BLaER1 (cell line): ENCODE results near the gene SYTL2.

Experiments used
- H3K27ac ChIP-seq: shearing (Covaris generic); formaldehyde crosslinking; 2 replicates; pipeline ENCODE4 v1.8.1; 2022
- H3K27me3 ChIP-seq: shearing (Covaris generic); formaldehyde crosslinking; 2 replicates; pipeline ENCODE4 v1.8.1; 2022
- H3K36me3 ChIP-seq: shearing (Covaris generic); formaldehyde crosslinking; 2 replicates; pipeline ENCODE4 v1.8.1; 2022
- H3K4me1 ChIP-seq: shearing (Covaris generic); formaldehyde crosslinking; 2 replicates; pipeline ENCODE4 v1.8.1; 2022
- H3K4me2 ChIP-seq: shearing (Covaris generic); formaldehyde crosslinking; 2 replicates; pipeline ENCODE4 v1.8.1; 2022
- H3K4me3 ChIP-seq: shearing (Covaris generic); formaldehyde crosslinking; 2 replicates; pipeline ENCODE4 v1.8.1; 2022
- H3K9ac ChIP-seq: shearing (Covaris generic); formaldehyde crosslinking; 2 replicates; pipeline ENCODE4 v1.8.1; 2022
- H3K9me3 ChIP-seq: shearing (Covaris generic); formaldehyde crosslinking; 2 replicates; pipeline ENCODE4 v1.8.1; 2022
- H4K20me1 ChIP-seq: shearing (Covaris generic); formaldehyde crosslinking; 2 replicates; pipeline ENCODE4 v1.8.1; 2022
- Cebpa-rat ChIP-seq: shearing (Covaris generic); IDR thresholded peaks from 2 replicates; pipeline ENCODE4 v1.8.1; 2022

The SYTL2 gene

GRCh38 chr11:85766721-85767161 lies 44.2 kb downstream of the SYTL2 start:
- no peaks in the 10 kb centered on the region for H4K20me1 ChIP-seq
- H3K9ac ChIP-seq, result no peak overlapping the region
- no peaks in the 10 kb centered on the region for H3K4me1 ChIP-seq
- no peak overlapping the region for H3K4me3 ChIP-seq
- H3K27ac ChIP-seq, result no peak overlapping the region
- H3K4me2 ChIP-seq, result no peak overlapping the region
- TF ChIP-seq Cebpa-rat, result no peak
- H3K36me3 ChIP-seq, result no peaks in the 10 kb centered on the region
- H3K27me3 ChIP-seq, result no peaks in the 10 kb centered on the region
- no peaks in the 10 kb centered on the region for H3K9me3 ChIP-seq

GRCh38 chr11:85764796-85765195 lies 46.1 kb downstream of the SYTL2 start:
- Histone ChIP-seq H3K4me1 (no peaks in the 10 kb centered on the region), H3K9me3 (no peaks in the 10 kb centered on the region), H3K4me3 (no peak overlapping the region), H3K36me3 (no peaks in the 10 kb centered on the region), H3K27me3 (no peaks in the 10 kb centered on the region), H3K27ac (no peak overlapping the region), H4K20me1 (no peaks in the 10 kb centered on the region), H3K9ac (no peak overlapping the region), H3K4me2 (no peak overlapping the region)
- TF ChIP-seq Cebpa-rat, result no peak

- H3K4me3 ChIP-seq, result no peak overlapping the region
- no peaks in the 10 kb centered on the region for H4K20me1 ChIP-seq
- no peak overlapping the region for H3K27ac ChIP-seq
- H3K9me3 ChIP-seq, result no peaks in the 10 kb centered on the region
- H3K4me1 ChIP-seq, result no peaks in the 10 kb centered on the region
- H3K36me3 ChIP-seq, result no peaks in the 10 kb centered on the region
- H3K9ac ChIP-seq, result no peak overlapping the region
- no peaks in the 10 kb centered on the region for H3K27me3 ChIP-seq
- no peak overlapping the region for H3K4me2 ChIP-seq
- no peak for TF ChIP-seq Cebpa-rat
Observed at GRCh38 chr11:85762226-85762625, 48.7 kb downstream of the SYTL2 start.

DNA sequence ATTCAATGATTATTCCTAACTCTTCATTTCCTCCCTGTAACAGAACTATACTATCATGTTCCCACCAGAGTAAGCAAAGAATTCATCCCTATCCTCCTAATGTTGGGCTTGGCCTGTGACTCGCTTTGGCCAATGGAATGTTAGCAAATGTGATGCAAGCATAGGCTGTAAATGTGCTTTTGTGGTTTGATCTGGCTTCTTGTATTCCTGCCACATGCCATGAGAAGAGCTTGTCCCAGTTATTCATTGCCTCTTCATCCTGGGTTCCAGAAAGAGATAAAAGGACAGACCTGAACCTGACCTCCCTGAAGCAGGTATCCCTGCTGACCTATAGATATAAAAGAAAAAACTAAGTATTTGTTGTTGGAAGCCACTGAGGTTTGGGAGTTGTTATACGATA lies 51.0 kb downstream of the SYTL2 start:
- Histone ChIP-seq H4K20me1 (no peaks in the 10 kb centered on the region), H3K27ac (no peak overlapping the region), H3K4me3 (no peak overlapping the region), H3K4me2 (no peak overlapping the region), H3K9me3 (no peaks in the 10 kb centered on the region), H3K9ac (no peak overlapping the region), H3K4me1 (no peaks in the 10 kb centered on the region), H3K27me3 (no peaks in the 10 kb centered on the region), H3K36me3 (no peaks in the 10 kb centered on the region)
- no peak for TF ChIP-seq Cebpa-rat

DNA sequence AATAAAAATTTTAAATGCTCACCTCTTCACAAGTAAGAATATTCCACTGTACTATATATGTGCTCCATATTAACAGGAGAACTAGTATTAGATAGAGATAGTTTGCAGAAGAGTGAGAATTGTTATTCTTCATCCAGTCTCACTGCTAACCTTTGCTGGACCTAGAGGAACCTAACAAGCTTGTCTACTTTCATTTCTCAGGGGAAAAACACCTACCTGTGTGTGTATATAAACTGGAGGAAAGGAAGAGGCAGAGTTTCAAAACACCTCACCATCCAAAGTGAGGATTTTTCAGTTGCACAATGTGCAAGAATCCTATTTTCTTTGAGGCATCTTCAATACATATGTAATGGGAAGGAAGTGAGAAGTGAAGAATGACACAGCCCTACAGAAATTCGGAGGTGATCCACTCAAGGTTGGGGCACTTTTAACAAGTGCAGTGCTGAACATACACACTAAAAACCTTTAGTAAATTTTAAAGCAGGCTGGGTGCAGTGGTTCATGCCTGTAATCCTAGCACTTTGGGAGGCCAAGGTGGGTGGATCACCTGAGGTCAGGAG lies 52.4 kb downstream of the SYTL2 start:
- Histone ChIP-seq H3K27me3 (no peaks in the 10 kb centered on the region), H3K4me3 (no peak overlapping the region), H3K4me1 (no peaks in the 10 kb centered on the region), H3K27ac (no peak overlapping the region), H3K4me2 (no peak overlapping the region), H4K20me1 (no peaks in the 10 kb centered on the region), H3K9me3 (no peaks in the 10 kb centered on the region), H3K9ac (no peak overlapping the region), H3K36me3 (no peaks in the 10 kb centered on the region)
- no peak for TF ChIP-seq Cebpa-rat

GRCh38 chr11:85758026-85758425 lies 52.9 kb downstream of the SYTL2 start:
- Histone ChIP-seq H3K4me3 (no peak overlapping the region), H3K27ac (no peak overlapping the region), H3K27me3 (no peaks in the 10 kb centered on the region), H3K36me3 (no peaks in the 10 kb centered on the region), H4K20me1 (no peaks in the 10 kb centered on the region), H3K4me2 (no peak overlapping the region), H3K4me1 (no peaks in the 10 kb centered on the region; the same call in 1 of the 2 replicates), H3K9ac (no peak overlapping the region), H3K9me3 (no peaks in the 10 kb centered on the region)
- no peak for TF ChIP-seq Cebpa-rat

DNA sequence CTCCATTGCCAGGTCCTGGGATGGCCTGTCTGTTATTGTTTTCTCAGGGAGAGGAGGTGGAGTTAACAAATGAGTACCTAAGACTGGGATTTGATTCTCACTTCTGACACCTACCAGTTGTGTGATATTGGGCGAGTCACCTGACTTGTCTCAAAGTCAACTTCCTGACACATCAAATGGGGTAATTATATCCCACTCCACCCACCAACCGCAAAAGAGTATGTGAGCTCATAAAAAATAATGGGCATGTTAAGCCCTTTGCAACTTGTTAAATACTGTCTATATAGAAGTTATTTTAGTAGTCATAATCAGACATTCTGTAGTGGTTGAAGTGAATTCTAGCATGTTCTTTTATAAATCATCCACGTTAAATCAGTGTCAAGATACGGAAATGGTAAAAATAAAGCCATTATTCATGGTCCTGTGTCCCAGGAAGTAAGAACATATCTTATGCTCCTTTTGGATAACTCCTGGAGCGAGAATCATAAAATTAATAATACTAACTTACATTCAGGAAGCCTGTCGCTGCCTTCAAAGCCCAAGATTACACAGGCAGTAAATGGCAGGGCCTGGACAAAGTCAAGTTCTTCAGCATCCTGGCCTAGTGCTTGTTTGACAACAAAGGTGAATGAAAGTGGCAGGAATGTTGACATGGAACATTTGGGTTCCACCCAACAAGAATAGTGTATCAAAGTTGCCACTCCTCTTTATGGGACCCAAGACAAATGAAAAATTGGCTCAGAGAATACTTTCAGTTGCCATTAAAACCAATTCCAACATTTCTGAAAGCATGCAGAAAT lies 54.3 kb downstream of the SYTL2 start:
- Histone ChIP-seq H3K4me3 (no peak overlapping the region), H3K4me2 (no peak overlapping the region), H3K4me1 (no peaks in the 10 kb centered on the region; the same call in 1 of the 2 replicates), H4K20me1 (no peaks in the 10 kb centered on the region), H3K36me3 (no peaks in the 10 kb centered on the region), H3K9me3 (no peaks in the 10 kb centered on the region), H3K27ac (no peak overlapping the region), H3K27me3 (no peaks in the 10 kb centered on the region), H3K9ac (no peak overlapping the region)
- no peak for TF ChIP-seq Cebpa-rat

- H3K27me3 ChIP-seq, result no peaks in the 10 kb centered on the region
- H3K4me1 ChIP-seq, result no peaks in the 10 kb centered on the region; the same call in 1 of the 2 replicates
- TF ChIP-seq Cebpa-rat, result no peak
Observed at GRCh38 chr11:85755701-85756100, 55.2 kb downstream of the SYTL2 start.

GRCh38 chr11:85755285-85755684 lies 55.7 kb downstream of the SYTL2 start:
- Histone ChIP-seq H3K9ac (no peak overlapping the region), H3K27ac (no peak overlapping the region), H3K4me3 (no peak overlapping the region), H3K4me2 (no peak overlapping the region), H3K36me3 (no peaks in the 10 kb centered on the region), H4K20me1 (no peaks in the 10 kb centered on the region), H3K27me3 (no peaks in the 10 kb centered on the region), H3K9me3 (no peaks in the 10 kb centered on the region), H3K4me1 (no peaks in the 10 kb centered on the region; the same call in 1 of the 2 replicates)
- no peak for TF ChIP-seq Cebpa-rat

More at GRCh38 chr11:85755701-85756100, 55.2 kb downstream of the SYTL2 start:
- H4K20me1 ChIP-seq, result no peaks in the 10 kb centered on the region
- no peak overlapping the region for H3K27ac ChIP-seq
- no peaks in the 10 kb centered on the region for H3K36me3 ChIP-seq
- no peaks in the 10 kb centered on the region for H3K9me3 ChIP-seq
- H3K9ac ChIP-seq, result no peak overlapping the region
- H3K4me3 ChIP-seq, result no peak overlapping the region
- H3K4me2 ChIP-seq, result no peak overlapping the region

GRCh38 chr11:85752890-85753581 lies 57.9 kb downstream of the SYTL2 start:
- H3K9ac ChIP-seq, result no peak overlapping the region
- H3K4me2 ChIP-seq, result 0 out of 2 replicates have a peak overlapping the region, but pooled peaks have one; percentile 4
- no peaks in the 10 kb centered on the region for H3K27me3 ChIP-seq
- H3K9me3 ChIP-seq, result no peaks in the 10 kb centered on the region
- no peak overlapping the region for H3K27ac ChIP-seq
- TF ChIP-seq Cebpa-rat, result no peak
- H4K20me1 ChIP-seq, result no peaks in the 10 kb centered on the region
- H3K36me3 ChIP-seq, result no peaks in the 10 kb centered on the region
- H3K4me1 ChIP-seq, result no peaks in the 10 kb centered on the region; the same call in 1 of the 2 replicates
- no peak overlapping the region for H3K4me3 ChIP-seq
